GM18499 (cell line): Measurements from ENCODE around the gene LOXL3.
"Not testable (repeated sequence)": the region's sequence is repeated elsewhere in the genome, so short reads cannot be mapped to it uniquely, and the experiment has no call there.

ENCODE experiments used
- ATAC-seq: cut with Tn5 transposase; IDR thresholded peaks from one replicate; pipeline ENCODE4 v1.9.1; 2021; ENCODE audit warnings: moderate number of reproducible peaks; ENCODE audit not compliant: insufficient read depth, unreplicated experiment

Gene LOXL3

GRCh38 chr2:74497777-74498499, 55.8 kb downstream of the LOXL3 start:
- no peak for ATAC-seq

- ATAC-seq, result no peak
Observed at GRCh38 chr2:74496997-74497776, 56.6 kb downstream of the LOXL3 start.

- no peak for ATAC-seq
Observed at GRCh38 chr2:74495440-74495839, 58.3 kb downstream of the LOXL3 start.

- no peak for ATAC-seq
Observed at GRCh38 chr2:74493546-74493945, 60.2 kb downstream of the LOXL3 start.

- no peak for ATAC-seq
Observed at GRCh38 chr2:74491648-74492544, 61.8 kb downstream of the LOXL3 start.

- no peak for ATAC-seq
Observed at GRCh38 chr2:74489906-74490305, 63.8 kb downstream of the LOXL3 start.

- ATAC-seq, result no peak
Observed at GRCh38 chr2:74488643-74489481, 64.9 kb downstream of the LOXL3 start.

- no peak for ATAC-seq
Observed at GRCh38 chr2:74486141-74486540, 67.6 kb downstream of the LOXL3 start.

- ATAC-seq, result not testable (repeated sequence)
Observed at GRCh38 chr2:74483675-74484164, 70.0 kb downstream of the LOXL3 start.

- ATAC-seq, result peak; percentile 70
Observed at GRCh38 chr2:74482801-74483674, 70.7 kb downstream of the LOXL3 start, which contains the start of the genes CCDC142 and TTC31. Gene CCDC142 (minus strand): TSS chr2:74482998. CDS start chr2:74482837, 161 bp downstream. Gene TTC31 (plus strand): TSS chr2:74483081. CDS start chr2:74483096, 15 bp downstream.
